DMS114 treated with DMSO at 0.1 percent for 48 hours (cell line): ENCODE data around the gene FDXACB1.
"Not testable (repeated sequence)": the region's sequence is repeated elsewhere in the genome, so short reads cannot be mapped to it uniquely, and the experiment has no call there.

Source experiments
- DNase-seq: peaks from one replicate; lab custom pipeline; 2025; ENCODE audit not compliant: unreplicated experiment; lab: John Stamatoyannopoulos, UW

The FDXACB1 gene

DNA sequence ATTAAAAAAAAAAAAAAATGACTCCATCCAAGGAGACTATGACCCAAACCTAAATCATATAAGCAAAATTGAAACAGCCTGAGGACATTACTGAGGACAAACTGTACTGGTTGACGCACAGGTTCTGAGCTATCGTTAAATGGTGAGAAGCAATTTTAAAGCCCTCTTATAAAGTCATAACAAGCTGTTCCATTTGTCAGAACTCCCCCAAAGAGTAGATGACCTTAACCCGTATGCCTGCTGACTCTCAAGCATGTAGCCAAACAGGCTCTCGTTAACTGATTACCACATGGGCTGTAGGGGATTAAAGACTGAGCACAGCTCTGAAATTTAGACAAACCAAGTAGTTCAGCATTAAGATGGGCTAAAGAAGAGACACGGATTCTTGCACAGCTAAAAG, 30.4 kb upstream of the FDXACB1 start:
- no peak for DNase-seq

DNA sequence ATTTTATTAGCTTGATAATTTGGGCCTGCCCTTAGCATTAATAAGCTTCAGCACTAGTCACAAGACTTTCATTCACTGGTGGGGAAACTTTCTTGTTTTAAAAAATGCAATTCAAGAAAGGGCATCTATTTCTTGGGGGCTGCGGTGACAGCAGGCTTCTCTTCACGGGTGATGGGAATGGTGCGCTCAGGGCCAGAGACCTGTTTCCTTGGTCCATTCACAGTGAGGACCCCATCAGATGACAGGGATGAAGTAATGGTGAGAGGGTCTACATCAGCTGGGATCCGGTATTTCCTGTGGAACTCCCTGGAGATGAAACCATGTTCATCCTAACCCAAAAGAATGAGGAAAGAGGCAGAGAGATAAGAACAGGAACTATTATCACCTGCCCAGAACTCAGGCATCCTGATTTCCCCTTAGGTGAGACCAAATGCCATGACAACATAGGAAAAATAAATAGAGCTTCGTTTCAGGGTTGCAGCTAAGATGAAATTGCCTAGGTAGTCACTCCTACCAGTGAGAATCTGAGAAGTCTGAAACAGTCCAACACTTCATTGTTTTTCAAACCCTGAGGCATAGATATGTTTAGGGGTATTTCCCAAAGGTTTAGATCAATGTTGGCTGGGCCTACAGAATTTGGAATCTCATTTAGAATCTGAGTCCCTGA, 29.8 kb upstream of the FDXACB1 start:
- DNase-seq = no peak

DNA sequence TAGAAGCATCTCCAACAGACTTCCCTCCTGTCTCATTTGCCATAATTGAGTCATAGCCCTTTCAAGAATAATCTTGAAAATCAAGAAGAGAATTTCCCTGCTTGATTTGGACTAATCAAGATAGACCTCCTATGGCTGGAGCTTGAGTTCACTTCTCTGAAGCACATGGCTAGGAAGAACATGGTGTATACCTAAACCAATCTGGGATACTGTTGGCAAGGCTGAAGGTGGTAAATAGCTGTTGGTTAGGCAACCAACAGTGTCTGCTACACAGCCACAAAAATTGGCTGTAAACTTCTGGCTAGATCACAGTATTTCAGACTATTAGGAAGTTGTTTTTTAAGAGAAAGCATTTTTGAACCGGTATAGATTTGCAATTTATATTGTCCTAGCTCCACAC, 27.7 kb upstream of the FDXACB1 start:
- DNase-seq = no peak

DNA sequence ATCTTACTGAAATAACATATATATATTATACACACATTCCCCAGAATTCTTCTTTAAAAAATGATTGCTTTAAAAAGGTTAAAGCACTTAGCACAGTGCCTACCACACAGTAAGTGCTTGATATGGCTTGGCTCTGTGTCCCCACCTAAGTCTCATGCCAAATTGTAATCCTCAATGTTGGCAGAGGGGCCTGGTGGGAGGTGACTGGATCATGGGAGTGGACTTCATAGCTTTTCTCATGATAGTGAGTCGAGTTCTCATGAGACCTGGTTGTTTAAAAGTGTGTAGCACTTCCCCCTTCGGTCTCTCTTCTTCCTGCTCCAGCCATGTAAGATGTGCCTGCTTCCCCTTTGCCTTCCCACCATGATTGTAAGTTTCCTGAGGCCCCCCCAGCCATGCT, 26.4 kb upstream of the FDXACB1 start:
- no peak for DNase-seq

DNA sequence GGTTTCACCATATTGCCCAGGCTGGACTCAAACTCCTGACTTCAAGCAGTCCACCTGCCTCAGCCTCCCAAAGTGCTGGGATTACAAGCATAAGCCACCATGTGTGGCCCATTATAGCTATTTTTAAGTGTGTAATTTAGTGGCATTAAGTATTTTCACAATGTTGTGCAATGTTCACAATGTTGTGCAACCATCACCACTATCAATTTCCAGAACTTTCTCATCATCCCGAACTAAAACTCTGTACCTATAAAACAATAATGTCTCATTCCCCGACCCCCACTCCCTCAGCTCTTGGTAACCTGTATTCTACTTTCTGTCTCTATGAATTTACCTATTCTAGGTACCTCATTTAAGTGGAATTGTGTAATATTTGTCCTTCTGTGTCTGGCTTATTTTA, 7.9 kb upstream of the FDXACB1 start:
- DNase-seq = no peak

DNA sequence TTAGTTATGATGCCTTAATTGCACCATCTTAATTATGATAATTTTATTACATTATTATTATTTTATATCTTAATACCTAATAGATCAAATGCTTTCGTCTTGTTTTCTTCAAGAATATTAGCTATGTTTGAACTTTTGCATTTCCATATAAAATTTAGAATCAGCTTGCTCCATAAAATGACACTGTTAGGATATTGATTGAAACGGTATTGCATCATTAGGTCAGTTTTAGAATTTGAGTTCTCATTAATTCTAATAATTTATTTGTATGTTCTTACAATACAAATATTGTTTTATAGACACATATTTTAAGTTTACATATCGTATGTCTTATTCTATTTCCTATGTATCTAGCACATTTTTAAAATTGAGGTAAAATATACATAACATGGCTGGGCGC, 7.1 kb upstream of the FDXACB1 start:
- no peak for DNase-seq

DNA sequence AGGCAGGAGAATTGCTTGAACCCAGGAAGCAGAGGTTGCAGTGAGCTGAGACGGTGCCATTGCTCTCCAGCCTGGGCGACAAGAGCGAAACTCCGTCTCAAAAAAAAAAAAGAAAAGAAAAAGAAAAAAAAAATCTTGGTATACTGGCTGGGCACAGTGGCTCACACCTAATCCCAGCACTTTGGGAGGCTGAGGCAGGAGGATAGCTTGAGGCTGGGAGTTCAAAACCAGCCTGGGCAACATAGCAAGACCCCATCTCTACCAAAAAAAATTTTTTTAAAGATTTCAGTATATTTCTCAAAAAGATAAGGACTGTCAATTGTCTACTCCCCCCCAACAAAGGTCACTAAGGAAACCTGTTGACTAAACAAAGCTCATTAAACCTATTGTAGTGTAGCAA, 6.1 kb upstream of the FDXACB1 start:
- not testable (repeated sequence) for DNase-seq

DNA sequence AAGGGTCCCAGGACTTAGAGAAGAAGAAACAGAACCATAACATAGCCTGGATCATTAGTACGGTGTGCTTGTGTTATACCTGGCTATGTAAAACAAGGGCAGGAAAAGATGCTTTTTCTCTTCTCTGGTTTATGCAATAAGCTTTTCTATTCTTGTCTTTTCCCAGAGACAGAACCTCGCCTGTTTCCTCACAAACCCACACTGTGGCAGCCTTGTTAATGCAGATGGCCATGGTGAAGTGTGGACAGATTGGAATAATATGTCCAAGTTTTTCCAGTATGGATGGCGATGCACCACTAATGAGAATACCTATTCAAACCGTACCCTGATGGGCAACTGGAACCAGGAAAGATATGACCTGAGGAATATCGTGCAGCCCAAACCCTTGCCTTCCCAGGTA, 3.2 kb upstream of the FDXACB1 start:
- no peak for DNase-seq

DNA sequence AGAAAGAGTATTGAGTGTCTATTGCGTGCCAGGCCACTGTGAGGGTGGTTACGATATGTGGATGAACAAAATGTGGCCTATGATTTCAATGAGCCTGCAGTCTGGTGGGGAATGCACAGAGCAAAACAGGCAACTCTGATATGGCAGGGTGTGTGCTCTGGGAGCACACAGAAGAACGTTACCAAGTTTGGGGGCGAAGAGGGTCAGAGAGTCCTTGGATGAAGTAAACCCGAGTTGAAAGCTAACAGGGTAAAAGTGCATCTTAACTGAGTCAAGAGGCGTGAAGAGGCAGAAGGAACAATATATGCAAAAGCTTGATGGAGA, 634 bp upstream of the FDXACB1 start:
- DNase-seq = no peak

DNA sequence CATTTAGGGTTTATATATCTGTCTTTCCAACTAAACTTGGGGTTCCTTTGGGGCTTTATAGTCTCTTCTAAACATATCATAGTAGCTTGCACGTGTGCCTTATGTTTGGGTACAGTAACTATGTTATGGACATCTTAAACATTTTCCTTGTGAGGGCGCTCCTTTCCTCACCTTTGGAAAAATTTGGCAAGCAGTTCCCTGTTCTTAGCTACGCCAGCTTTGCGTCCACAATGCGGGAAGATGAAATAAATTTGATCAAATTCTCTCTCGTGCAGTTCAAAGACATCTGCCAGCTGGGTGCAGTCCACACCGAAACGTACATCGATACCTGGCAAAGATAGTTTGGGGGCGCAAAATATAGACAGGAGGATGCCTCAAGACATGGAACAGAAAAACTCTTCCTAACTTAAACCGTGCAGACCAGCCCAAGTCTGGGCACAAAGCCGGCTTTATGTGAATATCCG, 548 bp downstream of the FDXACB1 start:
- no peak for DNase-seq

DNA sequence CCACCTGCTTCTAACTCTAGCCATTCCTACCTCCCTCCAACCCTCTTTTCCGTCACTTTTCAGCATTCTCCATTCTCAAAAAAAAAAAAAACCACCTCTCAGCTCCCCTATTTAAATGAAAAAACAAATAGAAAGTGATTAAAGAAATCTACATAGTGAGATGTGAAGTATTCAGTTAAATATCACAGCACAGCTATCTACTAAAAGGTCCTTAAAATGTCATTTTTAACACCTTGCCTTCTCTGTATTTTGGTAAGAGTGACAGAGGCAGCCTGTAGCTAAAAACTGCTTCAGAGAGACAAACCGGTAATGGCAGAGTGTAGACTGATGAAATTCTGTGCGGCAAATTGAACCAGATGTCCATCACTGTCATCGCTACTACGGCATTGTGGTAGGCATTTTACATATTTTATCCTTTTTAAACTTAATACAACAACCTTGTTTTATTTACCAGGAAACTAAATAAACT, 7.2 kb downstream of the FDXACB1 start:
- DNase-seq = no peak

DNA sequence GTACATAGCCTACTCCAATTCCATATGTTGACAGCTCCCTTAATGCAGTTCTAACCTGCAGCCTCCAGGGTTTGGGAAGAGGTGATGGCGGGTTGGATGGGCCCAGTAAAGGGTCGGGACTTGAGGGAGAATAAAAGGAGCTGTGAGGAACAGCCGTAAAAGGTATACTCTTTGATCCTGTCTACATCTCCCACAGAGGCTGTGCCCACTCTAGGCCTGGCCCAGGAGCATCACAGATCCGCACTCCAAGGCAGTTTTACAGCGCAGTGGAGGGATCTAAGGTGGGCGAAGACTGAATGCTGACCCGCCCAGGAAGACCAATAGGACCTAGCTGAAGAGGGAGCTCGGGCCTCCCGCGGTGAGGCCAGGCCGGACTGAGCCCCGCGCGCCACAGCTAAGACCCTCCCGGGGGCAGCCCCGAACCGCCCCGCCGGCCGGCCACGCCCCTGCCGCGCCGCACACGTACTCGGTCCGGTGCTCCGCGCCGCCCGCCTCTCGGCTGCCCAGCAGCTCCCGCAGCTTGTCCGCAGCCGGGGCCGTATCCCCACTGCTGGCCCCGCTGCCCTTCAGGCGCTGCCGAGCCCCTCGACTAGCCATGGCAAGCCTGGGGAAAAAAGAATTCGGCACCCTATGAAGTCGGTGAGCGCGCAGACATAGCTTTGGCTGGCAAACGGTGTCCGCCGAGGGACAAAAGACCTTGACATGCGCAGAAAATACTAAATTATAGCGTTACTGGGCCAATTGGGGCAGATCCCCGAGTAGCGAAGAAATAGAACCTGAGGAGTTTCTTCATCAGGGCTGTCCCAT, 7.9 kb downstream of the FDXACB1 start, which contains the start of gene ALG9:
TSS of gene ALG9 (minus strand) at position 696 of the 807 bp plus-strand sequence. CDS start at position 597, 99 bp downstream.
- DNase-seq = peak; percentile 51

DNA sequence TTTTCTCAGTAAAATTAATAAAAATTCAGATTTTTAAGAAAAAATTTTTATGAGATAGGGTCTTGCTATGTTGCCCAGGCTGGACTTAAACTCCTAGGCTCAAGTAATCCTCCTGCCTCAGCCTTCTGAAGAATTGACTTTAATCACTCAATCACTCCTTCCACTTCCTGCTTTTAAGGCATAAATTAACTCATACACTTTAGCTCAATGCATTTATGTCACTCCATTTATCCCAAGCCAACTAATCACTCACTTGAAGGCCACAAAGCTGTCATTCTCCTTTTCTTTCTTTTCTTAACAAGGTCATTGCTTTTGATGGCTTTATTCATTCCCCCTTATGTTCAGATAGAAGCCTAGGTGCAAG, 8.5 kb downstream of the FDXACB1 start:
- DNase-seq = no peak

DNA sequence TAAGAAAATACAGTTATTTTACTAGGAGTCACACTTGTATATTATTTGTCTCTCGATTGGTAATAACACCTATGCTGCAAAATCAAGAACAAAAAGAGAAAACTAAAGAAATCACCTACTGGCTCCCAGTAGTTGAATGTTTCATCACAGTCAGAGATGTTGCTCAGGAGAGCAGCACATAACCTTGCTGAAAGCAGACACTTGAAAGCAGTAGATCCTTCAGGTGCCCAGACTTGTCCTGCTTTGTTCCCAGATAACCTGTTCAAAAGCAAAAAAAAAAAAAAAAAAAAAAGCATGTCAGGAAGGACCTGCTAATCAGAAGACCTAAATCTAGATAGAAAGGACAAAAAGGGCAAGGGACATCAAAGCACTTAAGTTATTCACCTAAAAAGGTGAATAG, 8.9 kb downstream of the FDXACB1 start:
- no peak for DNase-seq

DNA sequence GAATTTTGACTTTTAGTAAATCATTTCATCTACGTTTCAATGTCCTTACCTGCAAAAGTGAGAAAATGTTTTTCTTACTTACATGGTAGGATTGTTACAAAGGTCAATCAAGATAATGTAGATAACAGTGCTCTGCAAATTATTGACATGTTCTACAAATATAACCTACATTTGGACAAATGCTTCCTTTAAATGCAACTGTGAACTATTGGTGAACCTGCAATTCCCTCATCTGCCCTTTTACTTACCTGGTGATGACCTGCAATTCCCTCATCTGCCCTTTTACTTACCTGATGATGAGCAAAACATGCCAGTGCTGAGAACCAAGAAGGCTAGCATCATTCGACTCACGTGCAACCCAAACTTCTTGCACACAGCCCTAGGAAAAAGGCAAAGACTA, 18.7 kb downstream of the FDXACB1 start:
- DNase-seq = no peak

DNA sequence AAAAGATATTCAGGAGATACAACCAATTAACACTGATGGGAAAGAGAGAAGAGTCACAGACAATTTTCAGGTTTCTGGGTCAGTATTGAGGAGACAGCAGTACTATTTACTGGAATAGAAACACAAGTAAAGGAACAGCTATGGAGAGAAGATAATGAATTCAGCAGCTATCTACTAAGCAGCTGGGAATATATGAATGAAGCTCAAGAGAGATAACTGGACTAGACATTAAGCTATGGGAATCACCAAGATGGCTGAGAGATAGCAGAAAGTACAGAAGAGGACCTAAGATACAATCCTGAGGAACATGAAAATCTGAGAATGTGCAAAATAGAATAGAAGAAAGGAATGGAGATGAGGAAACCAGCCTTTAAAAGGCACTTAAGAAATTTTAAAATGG, 23.5 kb downstream of the FDXACB1 start:
- no peak for DNase-seq

DNA sequence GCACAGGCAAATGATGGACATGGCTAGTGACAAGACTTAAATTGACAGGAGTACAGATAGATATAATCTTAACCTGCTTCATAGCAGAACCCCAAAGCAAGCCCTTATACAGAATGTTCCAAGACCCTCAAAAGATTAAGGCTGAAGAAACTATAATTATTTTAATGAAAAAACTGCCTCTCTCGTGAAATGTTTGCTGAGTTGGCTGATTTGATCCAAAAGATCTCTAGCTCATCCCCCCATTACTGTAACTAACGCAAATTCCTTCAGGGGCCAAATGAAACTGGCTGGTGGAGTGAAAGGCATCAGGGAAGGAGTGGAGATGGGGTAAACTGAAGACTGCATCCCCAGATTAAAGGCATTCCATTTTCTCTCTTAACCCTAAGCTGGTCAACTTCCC, 26.9 kb downstream of the FDXACB1 start:
- no peak for DNase-seq

DNA sequence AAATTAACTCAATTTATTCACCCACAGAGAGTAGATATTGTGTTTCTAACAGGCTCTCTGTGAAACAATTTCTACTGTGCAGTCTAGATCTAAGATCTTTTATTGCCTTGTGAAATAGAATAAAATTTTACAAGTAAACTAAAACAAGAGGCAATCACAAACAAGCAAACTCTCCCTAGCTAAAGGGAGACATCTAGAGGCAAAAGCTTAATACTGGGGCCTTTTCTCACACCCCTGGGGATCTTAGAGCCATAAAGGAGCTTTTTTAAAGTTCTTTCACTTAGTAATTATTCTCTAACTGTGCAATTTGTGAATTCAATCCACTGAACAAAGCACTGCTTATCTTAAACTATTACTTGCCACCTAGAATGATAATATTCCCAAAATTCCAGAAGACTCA, 27.3 kb downstream of the FDXACB1 start:
- DNase-seq = no peak

DNA sequence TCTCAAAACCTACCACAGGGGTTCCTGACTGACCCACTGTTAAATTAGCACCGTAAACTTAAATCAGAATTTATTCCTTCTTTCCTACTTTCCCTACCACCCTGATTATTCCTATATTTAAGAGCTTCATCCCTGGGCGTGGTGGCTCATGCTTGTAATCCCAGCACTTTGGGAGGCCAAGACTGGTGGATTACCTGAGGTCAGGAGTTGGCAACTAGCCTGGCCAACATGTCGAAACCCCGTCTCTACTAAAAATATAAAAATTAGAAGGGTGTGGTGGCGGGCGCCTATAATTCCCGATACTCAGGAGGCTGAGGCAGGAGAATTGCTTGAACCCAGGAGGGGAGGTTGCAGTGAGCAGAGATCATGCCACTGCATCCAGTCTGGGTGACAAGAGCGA, 27.9 kb downstream of the FDXACB1 start:
- DNase-seq = no peak

DNA sequence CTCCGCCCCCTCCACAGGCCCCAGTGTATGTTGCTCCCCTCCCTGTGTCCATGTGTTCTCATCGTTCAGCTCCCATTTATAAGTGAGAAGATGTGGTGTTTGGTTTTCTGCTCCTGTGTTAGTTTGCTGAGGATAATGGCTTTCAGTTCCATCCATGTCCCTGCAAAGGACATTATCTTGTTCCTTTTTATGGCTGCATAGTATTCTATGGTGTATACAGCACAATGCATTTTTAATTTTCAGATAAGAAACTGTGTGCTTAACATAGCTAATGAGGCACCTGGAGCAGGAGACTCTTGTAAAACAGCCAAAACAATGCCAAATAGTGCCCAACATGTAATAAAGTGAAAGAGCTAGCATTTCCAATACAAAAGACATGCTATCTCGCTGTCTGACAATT, 29.3 kb downstream of the FDXACB1 start:
- no peak for DNase-seq

DNA sequence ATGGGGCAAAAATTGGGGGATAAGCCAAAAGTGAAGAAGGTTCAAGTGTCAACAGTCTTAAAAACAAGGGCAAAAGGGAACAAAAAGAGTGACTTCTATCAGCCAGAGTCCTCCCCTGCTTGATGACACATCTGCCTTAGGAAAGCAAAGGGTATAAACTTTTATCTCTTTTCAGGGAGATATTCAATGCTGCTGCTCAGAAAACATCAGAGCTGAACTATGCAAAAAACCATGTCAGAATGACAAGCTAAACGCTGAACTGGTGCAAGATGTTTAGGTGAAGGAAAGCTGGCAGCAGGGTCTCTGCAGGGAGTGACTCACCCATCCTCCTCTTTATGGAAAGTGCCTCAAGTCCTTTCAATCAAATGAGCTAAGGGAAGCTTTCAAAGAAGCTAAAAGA, 32.3 kb downstream of the FDXACB1 start:
- no peak for DNase-seq

DNA sequence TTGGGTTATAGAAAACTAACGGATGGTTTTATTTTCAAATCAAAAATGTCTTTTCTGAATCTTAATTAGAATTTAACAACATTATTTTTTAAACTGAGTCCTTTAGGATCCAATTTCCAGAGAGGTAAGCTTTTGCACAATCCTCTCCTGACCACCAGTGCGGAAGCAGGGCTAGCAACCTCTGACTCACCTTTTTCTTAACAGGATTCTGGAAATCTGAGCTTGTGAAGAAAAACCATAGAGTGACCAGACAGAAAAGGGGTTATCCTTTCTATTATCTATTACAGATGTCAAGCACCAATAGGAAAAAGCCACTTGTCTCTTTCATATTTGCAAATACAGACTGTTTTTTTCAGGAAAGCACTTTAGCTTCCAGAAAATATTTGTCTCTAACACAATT, 32.9 kb downstream of the FDXACB1 start:
- no peak for DNase-seq
